GM13976 (cell line): ENCODE results near the gene SLC66A2.

Experiments used
- DNase-seq: peaks from one replicate; pipeline ENCODE4 v3.0.0; 2012; ENCODE audit warnings: low spot score
- CTCF ChIP-seq: IDR thresholded peaks from 2 replicates; pipeline ENCODE4 v1.5.1; 2012; ENCODE audit warnings: borderline replicate concordance, mild to moderate bottlenecking; ENCODE audit not compliant: insufficient read depth; ENCODE audit errors: extremely low read depth, missing control alignments, control extremely low read depth
- in situ Hi-C: fragments of 300-500 bp; cut with MboI; formaldehyde crosslinking; loops from one replicate; pipeline ENCODE4 v1.12.0; 2022; ENCODE audit warnings: low sequenced_read_pairs, mixed read lengths, inconsistent platforms; ENCODE audit not compliant: unreplicated experiment

SLC66A2 gene

DNA sequence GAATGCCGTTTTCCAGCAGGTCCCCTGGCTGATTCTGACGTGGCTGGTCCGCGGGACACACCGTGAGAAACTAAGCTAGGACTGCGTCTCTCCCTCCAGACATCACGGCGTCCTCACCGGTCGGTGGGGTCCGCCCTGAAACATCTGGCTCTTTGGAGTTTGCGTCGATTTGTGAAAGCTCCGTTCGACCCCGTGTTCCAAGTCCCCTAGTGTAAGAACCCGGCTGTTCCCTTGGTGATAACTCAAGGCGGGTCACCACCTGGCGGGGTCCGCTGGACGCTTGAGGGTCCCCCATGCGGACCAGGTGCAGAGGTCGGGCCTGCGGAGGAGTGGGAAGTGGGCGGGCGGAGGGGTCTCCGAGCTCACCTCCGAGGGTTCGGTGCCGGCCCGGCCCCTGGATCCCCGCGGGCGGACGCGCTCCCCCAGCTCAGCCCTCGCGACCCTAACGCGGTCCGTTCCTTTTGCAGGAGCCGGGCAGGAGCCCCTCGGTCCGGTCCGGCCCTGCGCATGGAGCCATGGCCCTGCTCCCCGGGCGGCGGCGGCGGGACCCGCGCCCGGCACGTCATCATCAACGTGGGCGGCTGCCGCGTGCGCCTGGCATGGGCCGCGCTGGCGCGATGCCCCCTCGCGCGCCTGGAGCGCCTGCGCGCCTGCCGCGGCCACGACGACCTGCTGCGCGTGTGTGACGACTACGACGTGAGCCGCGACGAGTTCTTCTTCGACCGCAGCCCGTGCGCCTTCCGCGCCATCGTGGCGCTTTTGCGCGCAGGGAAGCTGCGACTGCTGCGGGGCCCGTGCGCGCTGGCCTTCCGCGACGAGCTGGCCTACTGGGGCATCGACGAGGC, 88.1 kb downstream of the SLC66A2 start:
- in situ Hi-C loops, result no loop called here
- no peak for DNase-seq
- TF ChIP-seq CTCF, result no peak

- DNase-seq, result no peak
- no peak for TF ChIP-seq CTCF
- in situ Hi-C loops, result no loop called here
These were observed 88.9 kb downstream of the SLC66A2 start for GRCh38 chr18:79862562-79862961.

DNA sequence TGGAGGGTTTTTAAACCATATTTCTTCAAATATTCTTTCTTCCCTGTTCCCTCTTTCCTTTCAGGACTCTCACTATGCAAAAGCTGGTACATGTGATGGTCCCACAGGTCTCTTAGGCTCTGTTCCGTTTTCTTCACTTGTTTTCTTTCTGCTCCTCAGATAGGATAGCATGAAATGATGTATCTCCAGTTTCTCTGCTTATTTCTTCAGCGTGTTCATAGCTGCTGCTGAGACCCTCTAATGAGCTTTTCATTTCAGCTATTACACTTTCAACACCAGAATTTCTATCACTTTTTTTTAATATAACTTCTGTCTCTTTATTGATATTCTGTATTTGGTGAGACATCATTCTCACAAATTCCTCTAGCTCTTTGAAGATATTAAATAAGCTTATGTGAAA, 89.8 kb downstream of the SLC66A2 start:
- no peak for TF ChIP-seq CTCF
- in situ Hi-C loops, result no loop called here
- DNase-seq, result no peak

- TF ChIP-seq CTCF, result no peak
- in situ Hi-C loops, result no loop called here
- no peak for DNase-seq
These were observed 92.1 kb downstream of the SLC66A2 start for GRCh38 chr18:79859314-79859713.

GRCh38 chr18:79857082-79857671, 94.3 kb downstream of the SLC66A2 start:
- no peak for DNase-seq
- in situ Hi-C loops, result no loop called here

More at GRCh38 chr18:79857082-79857671, 94.3 kb downstream of the SLC66A2 start:
- TF ChIP-seq CTCF, result no peak
